ENCODE measurements around the gene C1orf159.

- no peak for TF ChIP-seq GATA2 (IDR thresholded peaks at IDR 0.05; ENCODE audit: low read depth, low read length)
- TF ChIP-seq GATA3 (IDR thresholded peaks at IDR 0.05; ENCODE audit: low read depth, low read length) = no peak
Observed at GRCh38 chr1:1098681-1099421, 17.0 kb downstream of the C1orf159 start.

All from SH-SY5Y (cell line).